GF-D8 (cell line): ENCODE results near the gene NCK2.
A peak's percentile ranks its signal among the peaks of the same experiment; 100 is the strongest.

Experiments used
- DNase-seq: peaks from one replicate; lab custom pipeline; 2025; lab: John Stamatoyannopoulos, UW

NCK2 gene

GRCh38 chr2:105777506-105778055 lies 32.9 kb downstream of the NCK2 start:
- DNase-seq, result no peak

DNA sequence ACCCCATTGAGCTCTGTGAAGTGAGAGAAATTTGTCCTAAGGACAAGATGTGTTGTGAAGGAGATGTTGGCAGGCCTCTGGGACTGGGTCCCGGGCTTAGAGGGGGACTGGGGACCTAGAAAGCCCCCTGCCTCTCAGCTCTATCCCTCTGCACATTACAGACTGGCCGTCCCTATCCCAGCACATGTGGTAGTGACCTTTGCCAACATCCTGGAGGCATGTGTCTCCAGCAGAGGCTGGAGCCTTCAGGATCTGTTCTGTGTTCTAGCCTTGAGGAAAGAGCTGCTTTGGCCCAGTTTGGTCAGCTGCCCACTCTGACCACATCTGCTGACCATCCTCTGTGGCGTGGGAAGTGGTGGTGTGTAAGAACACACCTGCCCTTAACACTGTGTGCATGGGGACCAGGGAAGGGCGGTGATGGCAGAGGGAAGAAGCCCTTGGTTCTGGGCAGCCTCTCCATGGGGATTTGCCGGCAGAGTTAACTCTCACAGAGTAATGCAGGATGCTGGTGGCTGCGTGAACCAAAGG lies 33.4 kb downstream of the NCK2 start:
- DNase-seq, result no peak

DNA sequence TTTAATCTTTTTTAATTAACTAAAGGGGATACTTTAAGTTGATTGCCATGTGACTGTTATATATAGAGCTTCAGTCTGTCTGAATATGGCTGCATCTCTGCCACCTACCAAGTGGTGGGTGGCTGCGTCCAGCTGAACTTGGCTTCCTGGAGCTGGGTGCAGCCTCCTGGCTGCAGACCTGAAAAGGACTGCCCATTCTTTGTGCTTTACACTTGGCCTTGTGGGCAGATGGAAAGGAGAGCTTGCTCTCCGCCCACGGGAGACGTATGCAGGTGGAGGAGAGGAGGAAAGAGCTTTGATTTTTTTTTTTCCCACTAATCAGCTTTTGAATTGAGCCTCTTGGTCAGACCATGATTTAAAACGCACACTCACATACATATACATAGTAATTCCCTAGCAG lies 34.7 kb downstream of the NCK2 start:
- DNase-seq, result no peak

GRCh38 chr2:105780606-105781005 lies 35.9 kb downstream of the NCK2 start:
- DNase-seq, result no peak

- no peak for DNase-seq
Observed at GRCh38 chr2:105781274-105781978, 36.7 kb downstream of the NCK2 start.

GRCh38 chr2:105782123-105782522 lies 37.4 kb downstream of the NCK2 start:
- no peak for DNase-seq

- no peak for DNase-seq
Observed at GRCh38 chr2:105782646-105783045, 37.9 kb downstream of the NCK2 start.

GRCh38 chr2:105783151-105783738 lies 38.5 kb downstream of the NCK2 start:
- no peak for DNase-seq

GRCh38 chr2:105783972-105784371 lies 39.3 kb downstream of the NCK2 start:
- DNase-seq, result no peak

DNA sequence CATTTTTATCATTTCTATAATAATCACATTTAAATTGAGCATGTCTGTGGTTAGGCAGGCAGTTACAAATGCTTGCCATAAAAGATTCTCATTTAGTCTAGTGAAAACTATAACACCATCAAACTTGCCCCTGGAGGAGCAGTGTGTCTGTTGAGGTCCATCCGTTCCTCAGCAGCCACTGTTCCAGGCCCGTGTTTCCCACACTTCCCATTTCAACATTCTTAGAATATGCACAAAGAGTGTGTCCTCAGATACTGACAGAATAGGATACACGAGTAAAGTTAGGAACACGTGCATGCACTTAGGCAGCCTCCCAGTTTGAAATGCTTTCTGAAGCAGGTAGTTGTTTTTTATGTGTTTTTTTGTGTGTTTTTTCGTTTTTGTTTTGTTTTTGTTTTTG lies 39.9 kb downstream of the NCK2 start:
- peak; percentile 31 for DNase-seq

- DNase-seq, result no peak
Observed at GRCh38 chr2:105785095-105785847, 40.6 kb downstream of the NCK2 start.

- DNase-seq, result peak; percentile 67
Observed at GRCh38 chr2:105786231-105787230, 41.8 kb downstream of the NCK2 start.

DNA sequence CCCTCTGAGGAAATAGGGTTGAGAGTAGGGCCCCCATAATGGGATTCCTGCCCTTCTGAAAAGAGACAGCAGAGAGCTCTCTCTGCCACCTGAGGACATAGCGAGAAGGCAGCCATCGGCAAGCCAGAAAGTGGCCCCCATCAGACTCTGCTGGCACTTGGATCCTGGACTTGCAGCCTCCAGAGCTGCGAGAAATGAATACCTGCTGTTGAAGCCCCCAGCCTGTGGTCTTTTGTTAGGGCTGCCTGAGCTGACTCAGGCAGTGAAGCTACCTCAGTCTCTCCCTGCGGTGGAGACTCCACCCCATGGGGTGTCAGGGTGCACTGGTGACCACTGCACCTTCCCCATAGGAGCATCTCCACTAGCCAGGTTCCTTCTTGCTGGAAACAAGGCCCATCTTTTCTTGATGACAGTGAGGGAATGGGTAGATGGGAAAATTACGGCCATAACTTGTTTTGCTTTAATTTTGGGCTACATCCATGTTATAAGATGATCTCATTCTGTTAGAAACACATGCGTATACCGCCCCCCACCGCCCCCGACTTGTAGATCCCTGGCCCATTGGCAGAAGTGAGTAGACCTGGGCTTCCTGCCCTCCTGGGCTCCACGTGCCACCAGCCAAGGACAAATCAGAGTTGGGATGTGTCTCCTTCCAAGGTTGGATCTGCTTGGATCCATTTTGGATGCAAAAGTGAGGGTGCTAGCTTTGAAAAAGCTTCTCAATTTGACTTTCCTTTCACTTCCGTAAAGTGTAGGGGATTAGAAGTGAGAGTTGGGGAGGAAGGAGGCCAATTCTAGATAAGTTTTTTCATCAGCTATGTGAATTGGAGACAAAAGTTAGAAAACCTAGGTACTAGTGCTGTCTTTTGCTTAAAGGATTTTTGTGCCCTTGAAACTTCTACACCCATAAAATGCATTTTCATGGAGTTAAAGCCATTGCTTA lies 42.9 kb downstream of the NCK2 start:
- DNase-seq, result no peak

- DNase-seq, result no peak
Observed at GRCh38 chr2:105788670-105789290, 44.1 kb downstream of the NCK2 start.

- peak; percentile 36 for DNase-seq
Observed at GRCh38 chr2:105789745-105790460, 45.2 kb downstream of the NCK2 start.

- no peak for DNase-seq
Observed at GRCh38 chr2:105790461-105791149, 45.9 kb downstream of the NCK2 start.

GRCh38 chr2:105791229-105791628 lies 46.5 kb downstream of the NCK2 start:
- DNase-seq, result no peak

DNA sequence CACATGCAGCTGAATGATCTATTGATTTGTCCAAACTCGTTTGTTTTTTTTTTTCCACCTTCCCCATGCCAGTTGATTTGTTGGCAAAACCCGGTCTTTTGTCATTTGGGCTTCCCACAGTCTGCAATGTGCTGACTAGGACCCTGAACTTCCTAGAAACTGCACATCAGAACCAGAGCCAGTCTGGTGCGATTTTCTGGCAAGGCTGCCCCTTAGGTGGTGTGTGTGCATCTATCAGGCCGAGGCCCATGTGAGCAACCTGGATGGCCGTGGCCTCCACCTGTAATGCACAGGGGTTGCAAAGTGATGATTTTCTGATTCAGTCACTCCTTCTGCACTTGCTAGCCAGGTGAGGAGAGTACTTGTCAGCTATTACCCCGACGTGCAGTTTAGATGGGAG lies 47.8 kb downstream of the NCK2 start:
- DNase-seq, result no peak
